ENCODE results near the gene PSMD2. TPM values are rescaled to one million over a fixed set of nuclear protein-coding genes. Genes with fewer than 3 reads are reported as not detected.

PSMD2 gene
- total RNA-seq, 1 experiment from 2014 or later: 536 TPM

DNA sequence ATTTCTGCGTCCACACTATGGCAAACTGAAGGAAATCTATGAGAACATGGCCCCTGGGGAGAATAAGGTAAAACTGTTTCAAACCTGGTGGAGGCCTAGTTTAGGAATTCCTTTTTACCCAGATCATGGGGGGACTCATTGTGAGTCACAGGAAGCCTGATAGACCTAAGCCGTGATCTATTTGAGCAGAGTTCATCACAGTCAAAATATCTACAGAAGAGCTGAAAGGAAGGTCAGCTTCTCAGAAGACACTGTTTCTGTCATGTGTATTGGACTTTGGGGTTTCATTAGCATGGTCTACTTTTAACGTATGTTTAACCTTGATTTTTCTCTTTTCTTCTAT, 1.3 kb downstream of the PSMD2 start:
- ChIA-PET CTCF (no interaction called here), POLR2A (no interaction called here)
- ATAC-seq: no peak
- Histone ChIP-seq H3K4me1 (ENCODE audit: control insufficient read depth, insufficient read depth, low read length) (peaks cover 8% of the 10 kb centered on the region; the same call in 1 of the 2 replicates), H3K9me3 (ENCODE audit: control insufficient read depth, insufficient read depth, low read depth, low read length) (no peaks in the 10 kb centered on the region), H3K27me3 (ENCODE audit: control insufficient read depth, insufficient read depth, low read length) (no peaks in the 10 kb centered on the region), H3K27ac (ENCODE audit: low read length) (peak overlapping the region; percentile 93), H3K4me3 (ENCODE audit: low read depth in 2 of 2, low read length in 2 of 2) (peak overlapping the region; percentile 83 to 97), H3K36me3 (ENCODE audit: control insufficient read depth, insufficient read depth, low read length) (peaks cover 49% of the 10 kb centered on the region)
- TF ChIP-seq POLR2AphosphoS5 (IDR thresholded peaks at IDR 0.05; ENCODE audit: low read depth, low read length): no peak
- TF ChIP-seq, protein P1, sequence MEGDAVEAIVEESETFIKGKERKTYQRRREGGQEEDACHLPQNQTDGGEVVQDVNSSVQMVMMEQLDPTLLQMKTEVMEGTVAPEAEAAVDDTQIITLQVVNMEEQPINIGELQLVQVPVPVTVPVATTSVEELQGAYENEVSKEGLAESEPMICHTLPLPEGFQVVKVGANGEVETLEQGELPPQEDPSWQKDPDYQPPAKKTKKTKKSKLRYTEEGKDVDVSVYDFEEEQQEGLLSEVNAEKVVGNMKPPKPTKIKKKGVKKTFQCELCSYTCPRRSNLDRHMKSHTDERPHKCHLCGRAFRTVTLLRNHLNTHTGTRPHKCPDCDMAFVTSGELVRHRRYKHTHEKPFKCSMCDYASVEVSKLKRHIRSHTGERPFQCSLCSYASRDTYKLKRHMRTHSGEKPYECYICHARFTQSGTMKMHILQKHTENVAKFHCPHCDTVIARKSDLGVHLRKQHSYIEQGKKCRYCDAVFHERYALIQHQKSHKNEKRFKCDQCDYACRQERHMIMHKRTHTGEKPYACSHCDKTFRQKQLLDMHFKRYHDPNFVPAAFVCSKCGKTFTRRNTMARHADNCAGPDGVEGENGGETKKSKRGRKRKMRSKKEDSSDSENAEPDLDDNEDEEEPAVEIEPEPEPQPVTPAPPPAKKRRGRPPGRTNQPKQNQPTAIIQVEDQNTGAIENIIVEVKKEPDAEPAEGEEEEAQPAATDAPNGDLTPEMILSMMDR (IDR thresholded peaks at IDR 0.05): no peak
- TF ChIP-seq, protein P2, sequence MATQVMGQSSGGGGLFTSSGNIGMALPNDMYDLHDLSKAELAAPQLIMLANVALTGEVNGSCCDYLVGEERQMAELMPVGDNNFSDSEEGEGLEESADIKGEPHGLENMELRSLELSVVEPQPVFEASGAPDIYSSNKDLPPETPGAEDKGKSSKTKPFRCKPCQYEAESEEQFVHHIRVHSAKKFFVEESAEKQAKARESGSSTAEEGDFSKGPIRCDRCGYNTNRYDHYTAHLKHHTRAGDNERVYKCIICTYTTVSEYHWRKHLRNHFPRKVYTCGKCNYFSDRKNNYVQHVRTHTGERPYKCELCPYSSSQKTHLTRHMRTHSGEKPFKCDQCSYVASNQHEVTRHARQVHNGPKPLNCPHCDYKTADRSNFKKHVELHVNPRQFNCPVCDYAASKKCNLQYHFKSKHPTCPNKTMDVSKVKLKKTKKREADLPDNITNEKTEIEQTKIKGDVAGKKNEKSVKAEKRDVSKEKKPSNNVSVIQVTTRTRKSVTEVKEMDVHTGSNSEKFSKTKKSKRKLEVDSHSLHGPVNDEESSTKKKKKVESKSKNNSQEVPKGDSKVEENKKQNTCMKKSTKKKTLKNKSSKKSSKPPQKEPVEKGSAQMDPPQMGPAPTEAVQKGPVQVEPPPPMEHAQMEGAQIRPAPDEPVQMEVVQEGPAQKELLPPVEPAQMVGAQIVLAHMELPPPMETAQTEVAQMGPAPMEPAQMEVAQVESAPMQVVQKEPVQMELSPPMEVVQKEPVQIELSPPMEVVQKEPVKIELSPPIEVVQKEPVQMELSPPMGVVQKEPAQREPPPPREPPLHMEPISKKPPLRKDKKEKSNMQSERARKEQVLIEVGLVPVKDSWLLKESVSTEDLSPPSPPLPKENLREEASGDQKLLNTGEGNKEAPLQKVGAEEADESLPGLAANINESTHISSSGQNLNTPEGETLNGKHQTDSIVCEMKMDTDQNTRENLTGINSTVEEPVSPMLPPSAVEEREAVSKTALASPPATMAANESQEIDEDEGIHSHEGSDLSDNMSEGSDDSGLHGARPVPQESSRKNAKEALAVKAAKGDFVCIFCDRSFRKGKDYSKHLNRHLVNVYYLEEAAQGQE (IDR thresholded peaks at IDR 0.05; ENCODE audit: insufficient read depth in 1 of 2, low read depth in 2 of 2, low read length in 1 of 2): no peak
- TF ChIP-seq TCF7L2 (IDR thresholded peaks at IDR 0.05; ENCODE audit: low read depth, low read length): no peak
- TF ChIP-seq SIN3A (IDR thresholded peaks at IDR 0.05; ENCODE audit: borderline replicate concordance, insufficient read depth, low read depth, low read length): no peak
- TSS peak; percentile 66 for BruUV-seq (replicated peaks)
- intact Hi-C loops (cut with micrococcal nuclease; ENCODE audit: unreplicated experiment): no loop called here
- no peak for DNase-seq (ENCODE audit: low read depth, low spot score)
- in situ Hi-C loops (cut with HindIII; ENCODE audit: low pct_unique_long_range_greater_than_20kb, low sequenced_read_pairs): no loop called here

DNA sequence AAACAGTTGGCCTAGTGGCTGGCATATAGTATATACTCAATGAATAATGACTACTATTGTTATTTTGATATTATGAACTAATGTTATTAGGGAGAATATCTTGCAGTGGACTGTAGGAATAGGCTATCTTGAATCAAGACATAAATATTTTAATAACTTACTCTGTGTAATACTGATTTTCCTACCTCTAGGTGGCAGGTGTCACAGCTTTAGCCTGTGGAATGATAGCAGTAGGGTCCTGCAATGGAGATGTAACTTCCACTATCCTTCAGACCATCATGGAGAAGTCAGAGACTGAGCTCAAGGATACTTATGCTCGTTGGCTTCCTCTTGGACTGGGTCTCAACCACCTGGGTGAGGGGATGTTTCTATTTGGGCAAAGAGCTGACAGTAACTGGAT, 6.5 kb downstream of the PSMD2 start:
- POLR2A ChIA-PET: no interaction called here
- in situ Hi-C loops (cut with HindIII; ENCODE audit: low pct_unique_long_range_greater_than_20kb, low sequenced_read_pairs): no loop called here
- H3K36me3 ChIP-seq (ENCODE audit: control insufficient read depth, insufficient read depth, low read length): peaks cover 55% of the 10 kb centered on the region

More for the DNA sequence above, 6.5 kb downstream of the PSMD2 start:
- peaks cover 2% of the 10 kb centered on the region; the same call in 1 of the 2 replicates for H3K4me1 ChIP-seq (ENCODE audit: control insufficient read depth, insufficient read depth, low read length)
- TF ChIP-seq, protein P1 (IDR thresholded peaks at IDR 0.05): peak; percentile 74
- no peak for TF ChIP-seq POLR2AphosphoS5 (IDR thresholded peaks at IDR 0.05; ENCODE audit: low read depth, low read length)
- no peak overlapping the region for H3K4me3 ChIP-seq (ENCODE audit: low read depth in 2 of 2, low read length in 2 of 2)
- peak; percentile 71 for ATAC-seq
- H3K27me3 ChIP-seq (ENCODE audit: control insufficient read depth, insufficient read depth, low read length): no peaks in the 10 kb centered on the region
- H3K9me3 ChIP-seq (ENCODE audit: control insufficient read depth, insufficient read depth, low read depth, low read length): no peaks in the 10 kb centered on the region
- CTCF ChIA-PET: no interaction called here
- no TSS peak for BruUV-seq (replicated peaks)
- DNase-seq (ENCODE audit: low read depth, low spot score): no peak
- intact Hi-C loops (cut with micrococcal nuclease; ENCODE audit: unreplicated experiment): no loop called here
- no peak overlapping the region for H3K27ac ChIP-seq (ENCODE audit: low read length)

Measured in Panc1 (cell line).